H1 (cell line): ENCODE results near the gene AIRE. TPM values are rescaled to one million over a fixed set of nuclear protein-coding genes. Genes with fewer than 3 reads are reported as not detected.

ENCODE experiments used
- CTCF ChIA-PET: fragments of 300-600 bp; sonication (Branson Sonifier 250); formaldehyde crosslinking; loops from one replicate; lab custom pipeline; 2021; ENCODE audit not compliant: partially characterized antibody; lab: Charles Lee
- POLR2A ChIA-PET: fragments of 300-600 bp; sonication (Branson Sonifier 250); formaldehyde crosslinking; loops from one replicate; lab custom pipeline; 2021; ENCODE audit warnings: inconsistent platforms; ENCODE audit not compliant: partially characterized antibody; lab: Charles Lee
- DNase-seq, 2 experiments: peaks; one replicate each; pipeline versions ENCODE4 v3.0.0 to v3.0.0-alpha.2; 2010 to 2022; ENCODE audit warnings: low spot score in 2 of 2, low read depth in 1 of 2, mixed read lengths in 1 of 2
- FAIRE-seq: peaks from 2 replicates; lab custom pipeline; 2011; peaks lifted over from hg19 to GRCh38; lab: Jason Lieb, UNC
- H2AFZ ChIP-seq: 2 replicates; pipeline ENCODE4 v1.8.1; 2012; ENCODE audit warnings: low read length, inconsistent platforms
- H2AK5ac ChIP-seq: 2 replicates; pipeline ENCODE4 v1.6.1; 2013; ENCODE audit warnings: low read depth, low read length
- H2BK120ac ChIP-seq: replicated peaks from 2 replicates; pipeline ENCODE3; 2013; ENCODE audit warnings: low read depth, low read length, inconsistent platforms
- H2BK12ac ChIP-seq: 2 replicates; pipeline ENCODE4 v1.6.1; 2013; ENCODE audit warnings: low read depth, low read length
- H2BK15ac ChIP-seq: 2 replicates; pipeline ENCODE4 v1.6.1; 2013; ENCODE audit warnings: low read length
- H2BK20ac ChIP-seq: 2 replicates; pipeline ENCODE4 v1.6.1; 2013; ENCODE audit warnings: low read length
- H2BK5ac ChIP-seq: 2 replicates; pipeline ENCODE4 v1.6.1; 2013; ENCODE audit warnings: low read depth, low read length
- H3K14ac ChIP-seq: 2 replicates; pipeline ENCODE4 v1.6.1; 2013; ENCODE audit warnings: inconsistent platforms; ENCODE audit not compliant: insufficient read length
- H3K18ac ChIP-seq: 2 replicates; pipeline ENCODE4 v1.6.1; 2013; ENCODE audit warnings: low read length; ENCODE audit errors: extremely low read depth
- H3K23ac ChIP-seq: 2 replicates; pipeline ENCODE4 v1.6.1; 2013; ENCODE audit warnings: inconsistent platforms; ENCODE audit not compliant: insufficient read length
- H3K23me2 ChIP-seq: 2 replicates; pipeline ENCODE4 v1.6.1; 2013; ENCODE audit warnings: low read depth, low read length
- H3K27ac ChIP-seq: 2 replicates; pipeline ENCODE4 v1.6.1; 2011; ENCODE audit warnings: low read depth, low read length, inconsistent platforms
- H3K27me3 ChIP-seq, 4 experiments: replicated peaks in 1 of 4; 1 replicate in 1 of 4; 2 replicates in 3 of 4; pipeline versions ENCODE4 v1.6.1 to v1.8.1; 2011 to 2013; ENCODE audit warnings: low read length in 3 of 4, mild to moderate bottlenecking in 3 of 4, inconsistent platforms in 2 of 4, mixed read lengths in 2 of 4, moderate library complexity in 1 of 4; ENCODE audit not compliant: control insufficient read depth in 3 of 4, insufficient read depth in 3 of 4; ENCODE audit errors: extremely low read depth in 1 of 4
- H3K36me3 ChIP-seq, 4 experiments: 2 replicates each; pipeline versions ENCODE4 v1.6.1 to v1.8.1; 2011 to 2013; ENCODE audit warnings: mild to moderate bottlenecking in 4 of 4, low read length in 3 of 4, moderate library complexity in 2 of 4, control low read depth in 1 of 4, inconsistent platforms in 1 of 4; ENCODE audit not compliant: insufficient read depth in 4 of 4, control insufficient read depth in 2 of 4
- H3K4ac ChIP-seq: replicated peaks from 2 replicates; pipeline ENCODE3; 2013; ENCODE audit warnings: low read length, low read depth, mixed read lengths, inconsistent platforms; ENCODE audit not compliant: insufficient read length
- H3K4me1 ChIP-seq, 4 experiments: replicated peaks in 1 of 4; 1 replicate in 1 of 4; 2 replicates in 3 of 4; pipeline versions ENCODE4 v1.6.1 to v1.8.1; 2011 to 2013; ENCODE audit warnings: low read length in 3 of 4, inconsistent platforms in 2 of 4, mixed read lengths in 1 of 4; ENCODE audit not compliant: insufficient read depth in 4 of 4, control insufficient read depth in 3 of 4
- H3K4me2 ChIP-seq, 2 experiments: 2 replicates each; pipeline versions ENCODE4 v1.6.1 to v1.8.1; 2011 to 2013; ENCODE audit warnings: low read depth in 2 of 2, low read length in 2 of 2, control low read depth in 1 of 2, inconsistent platforms in 1 of 2, mild to moderate bottlenecking in 1 of 2; ENCODE audit not compliant: insufficient read depth in 1 of 2
- H3K4me3 ChIP-seq, 4 experiments: fragments of 200-600, 300-600 bp in 1 of 4; sonication (generic), shearing (Covaris generic), sonication (Bioruptor Twin) in 1 of 4; 2 replicates each; pipeline versions ENCODE4 v1.5.1 to v1.8.1; 2011 to 2016; ENCODE audit warnings: low read length in 4 of 4, low read depth in 3 of 4, control low read depth in 2 of 4, inconsistent platforms in 2 of 4, mild to moderate bottlenecking in 2 of 4, mixed read lengths in 1 of 4, moderate library complexity in 1 of 4; ENCODE audit not compliant: insufficient read depth in 2 of 4; ENCODE audit errors: extremely low read depth in 1 of 4
- H3K56ac ChIP-seq: replicated peaks from 2 replicates; pipeline ENCODE3; 2013; ENCODE audit warnings: low read depth, mild to moderate bottlenecking, mixed read lengths, low read length, inconsistent platforms; ENCODE audit not compliant: insufficient read length
- H3K79me1 ChIP-seq: 2 replicates; pipeline ENCODE4 v1.6.1; 2013; ENCODE audit warnings: low read depth, low read length, control low read depth
- H3K79me2 ChIP-seq, 2 experiments: 2 replicates each; pipeline versions ENCODE4 v1.6.1 to v1.8.1; 2012 to 2013; ENCODE audit warnings: low read length in 2 of 2, mild to moderate bottlenecking in 2 of 2, inconsistent platforms in 1 of 2; ENCODE audit not compliant: insufficient read depth in 2 of 2, control insufficient read depth in 1 of 2
- H3K9ac ChIP-seq, 4 experiments: replicated peaks in 1 of 4; 1 replicate in 1 of 4; 2 replicates in 3 of 4; pipeline versions ENCODE4 v1.6.1 to v1.8.1; 2011 to 2013; ENCODE audit warnings: low read depth in 3 of 4, low read length in 3 of 4, control low read depth in 2 of 4, mild to moderate bottlenecking in 2 of 4, moderate library complexity in 2 of 4, inconsistent platforms in 1 of 4; ENCODE audit errors: extremely low read depth in 1 of 4
- H3K9me3 ChIP-seq, 2 experiments: 2 replicates each; pipeline versions ENCODE4 v1.6.1 to v1.8.1; 2012 to 2013; ENCODE audit warnings: mild to moderate bottlenecking in 2 of 2, moderate library complexity in 2 of 2, control low read depth in 1 of 2, inconsistent platforms in 1 of 2, low read depth in 1 of 2, low read length in 1 of 2, mixed read lengths in 1 of 2; ENCODE audit not compliant: insufficient read depth in 2 of 2
- H4K20me1 ChIP-seq, 2 experiments: replicated peaks in 1 of 2; 2 replicates each; pipeline versions ENCODE3 to v1.8.1; 2011 to 2013; ENCODE audit warnings: inconsistent platforms in 2 of 2, low read length in 2 of 2, mild to moderate bottlenecking in 1 of 2; ENCODE audit not compliant: insufficient read depth in 2 of 2, control insufficient read depth in 1 of 2
- H4K5ac ChIP-seq: 2 replicates; pipeline ENCODE4 v1.6.1; 2013; ENCODE audit warnings: low read length, low read depth, mixed read lengths, inconsistent platforms; ENCODE audit not compliant: insufficient read length
- H4K8ac ChIP-seq: 2 replicates; pipeline ENCODE4 v1.8.0; 2013; ENCODE audit warnings: mild to moderate bottlenecking, moderate library complexity, low read length, inconsistent platforms; ENCODE audit not compliant: insufficient read depth; ENCODE audit errors: extremely low read depth
- H4K91ac ChIP-seq: replicated peaks from 2 replicates; pipeline ENCODE3; 2013; ENCODE audit warnings: low read length, mixed read lengths, inconsistent platforms; ENCODE audit not compliant: insufficient read length
- FOSL1 ChIP-seq: IDR thresholded peaks from 2 replicates; pipeline ENCODE4 v1.6.1; 2011; ENCODE audit warnings: mild to moderate bottlenecking, low read depth, low read length, moderate library complexity; ENCODE audit not compliant: insufficient read depth
- POLR2A ChIP-seq, 2 experiments: IDR thresholded peaks; 1 replicate in 1 of 2; 2 replicates in 1 of 2; pipeline ENCODE4 v1.6.1; 2011; ENCODE audit warnings: low read depth in 2 of 2, low read length in 2 of 2, mild to moderate bottlenecking in 2 of 2; ENCODE audit errors: control extremely low read depth in 1 of 2
- RXRA ChIP-seq: IDR thresholded peaks from 2 replicates; pipeline ENCODE4 v1.6.1; 2011; ENCODE audit warnings: low read depth, mild to moderate bottlenecking, low read length, moderate library complexity; ENCODE audit not compliant: insufficient read depth
- WGBS, 2 experiments: shearing (Covaris generic) in 1 of 2; methylation state at CpG; one replicate each; pipeline versions ENCODE4 v1.1.6 to v1.1.7; 2013 to 2015; ENCODE audit warnings: low lambda C conversion rate in 2 of 2, mixed read lengths in 2 of 2, inconsistent platforms in 1 of 2, low coverage in 1 of 2, missing lambda C conversion rate in 1 of 2; ENCODE audit not compliant: insufficient replicate concordance in 2 of 2, insufficient coverage in 1 of 2, insufficient read length in 1 of 2; ENCODE audit errors: extremely low coverage in 1 of 2, missing lambda C conversion rate in 1 of 2; 5-methylcytosine and 5-hydroxymethylcytosine counted together
- polyA plus RNA-seq, 7 experiments: library from polyadenylated mRNA; depleted of rRNA in 3 of 7; stranded (reverse) in 5 of 7; unstranded in 2 of 7; fragments of >200 nt in 5 of 7; fragments of 200-250 nt in 2 of 7; gene quantifications; 1 replicate in 5 of 7; 2 replicates in 1 of 7; 4 replicates in 1 of 7; pipeline versions ENCODE4 v1.2.1 to v1.2.3, GENCODE V29; 2011 to 2013; ENCODE audit warnings: missing spikeins in 2 of 7, mixed read lengths in 2 of 7
- total RNA-seq: library from RNA; stranded (reverse); fragmentation: NEBNext Ultra II Directional; extraction: Animal tissue kit (Norgen Biotek cat#: 25700); gene quantifications from 2 replicates; pipeline ENCODE4 v1.2.1, GENCODE V29; 2021

The AIRE gene
- total and polyA plus RNA-seq, 2 of the 8 experiments (the other 6 are each of a cell fraction or from before 2014, with no cell fraction given), result 0.09 TPM; not detected in 1

GRCh38 chr21:44301961-44302406 lies 16.3 kb downstream of the AIRE start:
- peaks cover 12% of the 10 kb centered on the region; the same call in 1 of the 2 replicates for H3K23me2 ChIP-seq
- no peak overlapping the region for H2BK20ac ChIP-seq
- no peak overlapping the region for H2BK5ac ChIP-seq
- H2BK15ac ChIP-seq, result no peak overlapping the region
- no peak overlapping the region for H2AFZ ChIP-seq
- H3K56ac ChIP-seq, result no peak overlapping the region
- peaks cover 0 to 6% of the 10 kb centered on the region in 2 experiments; a peak in 1 of 4 replicates for H3K79me2 ChIP-seq
- no peak overlapping the region for H2AK5ac ChIP-seq
- no peak overlapping the region for H3K23ac ChIP-seq
- H3K4me1 ChIP-seq, result peaks cover 0 to 19% (median 5%) of the 10 kb centered on the region in 4 experiments; a peak in 5 of 7 replicates
- H3K79me1 ChIP-seq, result peaks cover 6% of the 10 kb centered on the region; the same call in 1 of the 2 replicates
- no peaks in the 10 kb centered on the region for H3K36me3 ChIP-seq
- H2BK120ac ChIP-seq, result no peak overlapping the region
- ChIA-PET CTCF (interaction anchor here (0.7 to 1.2 kb wide), 5 partner anchors 11 to 36 kb away, joined by 3 to 4 read pairs (median 3); no protein-coding TSS in a partner anchor), POLR2A (interaction anchor here (0.6 kb wide), 1 partner anchor 178 kb away, joined by 3 read pairs; no protein-coding TSS in a partner anchor)
- H3K18ac ChIP-seq, result no peak overlapping the region
- peaks cover 0 to 3% (median 0%) of the 10 kb centered on the region in 4 experiments; a peak in 2 of 7 replicates for H3K27me3 ChIP-seq
- no peak overlapping the region for H3K4ac ChIP-seq
- H3K27ac ChIP-seq, result no peak overlapping the region
- FAIRE-seq, result no peak
- H3K9ac ChIP-seq, result no peak overlapping the region
- H3K4me2 ChIP-seq, result no peak overlapping the region
- H4K5ac ChIP-seq, result no peak overlapping the region
- no peak overlapping the region; the same call in 1 of the 2 replicates for H4K8ac ChIP-seq
- H4K20me1 ChIP-seq, result peaks cover 9 to 15% of the 10 kb centered on the region in 2 experiments
- H4K91ac ChIP-seq, result no peak overlapping the region
- H2BK12ac ChIP-seq, result no peak overlapping the region
- 95% methylated on average over 7 of the region's 9 CpGs; no CpG with 5 or more reads in 1 of the 2 experiments for WGBS, 2 experiments
- TF ChIP-seq RXRA, result no peak
- no peak for TF ChIP-seq POLR2A (IDR thresholded peaks at IDR 0.05; ENCODE audit: control extremely low read depth in 1 of 2, low read depth in 2 of 2, low read length in 2 of 2)
- TF ChIP-seq FOSL1, result no peak
- H3K14ac ChIP-seq, result no peak overlapping the region
- DNase-seq, result no peak
- no peaks in the 10 kb centered on the region for H3K9me3 ChIP-seq
- no peak overlapping the region for H3K4me3 ChIP-seq
